Uterus (tissue), 2 donors: ENCODE data around the gene OR52E4.

Experiments used
- POLR2A ChIP-seq, 2 donors: fragments of 450-650 bp; IDR thresholded peaks; one replicate each; pipeline ENCODE4 v1.6.1; 2016; ENCODE audit warnings: antibody characterized with exemption in 2 of 2, mild to moderate bottlenecking in 1 of 2, moderate library complexity in 1 of 2
- TF ChIP-seq, protein P1 (sequence below), 4 experiments: fragments of 200-600 bp in 2 of 4; fragments of 450-650 bp in 2 of 4; sonication (generic) in 2 of 4; IDR thresholded peaks; one replicate each; pipeline ENCODE4 v1.5.1; 2016 to 2019; ENCODE audit warnings: antibody characterized with exemption in 4 of 4, mild to moderate bottlenecking in 2 of 4, moderate library complexity in 1 of 4

DNA sequence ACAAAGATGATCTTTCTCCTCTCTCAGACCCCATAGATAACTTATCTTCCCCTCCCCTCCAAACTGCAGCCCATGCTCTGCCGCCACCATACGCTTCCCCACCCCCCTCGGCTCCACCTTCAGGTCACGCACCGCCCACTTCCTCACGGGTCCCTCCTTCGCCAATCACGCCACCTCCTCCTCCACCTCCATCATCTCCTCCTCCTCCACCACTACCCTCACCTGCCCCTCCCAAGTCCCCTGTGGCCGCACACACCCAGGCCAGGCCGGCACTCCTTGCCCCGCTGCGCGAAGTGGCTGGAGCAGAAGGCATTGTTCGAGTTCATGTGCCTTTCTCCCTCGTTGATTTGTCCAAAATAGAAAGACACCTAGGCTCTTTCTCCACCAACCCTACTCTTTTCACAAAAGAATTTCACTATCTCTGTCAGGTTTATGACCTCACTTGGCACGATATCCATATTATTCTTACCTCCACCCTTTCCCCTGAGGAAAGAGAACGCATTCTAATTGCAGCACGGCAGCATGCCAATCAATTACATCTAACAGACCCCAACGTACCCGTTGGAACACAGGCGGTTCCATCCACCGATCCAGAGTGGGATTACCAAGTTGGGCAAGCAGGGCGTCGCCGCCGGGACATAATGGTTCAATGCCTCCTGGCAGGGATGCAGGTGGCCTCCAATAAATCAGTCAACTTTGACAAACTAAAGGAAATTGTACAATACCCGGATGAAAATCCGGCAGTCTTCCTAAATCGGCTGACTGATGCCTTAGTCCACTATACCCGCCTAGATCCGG lies 49.3 kb downstream of the OR52E4 start:
- TF ChIP-seq, protein P1, sequence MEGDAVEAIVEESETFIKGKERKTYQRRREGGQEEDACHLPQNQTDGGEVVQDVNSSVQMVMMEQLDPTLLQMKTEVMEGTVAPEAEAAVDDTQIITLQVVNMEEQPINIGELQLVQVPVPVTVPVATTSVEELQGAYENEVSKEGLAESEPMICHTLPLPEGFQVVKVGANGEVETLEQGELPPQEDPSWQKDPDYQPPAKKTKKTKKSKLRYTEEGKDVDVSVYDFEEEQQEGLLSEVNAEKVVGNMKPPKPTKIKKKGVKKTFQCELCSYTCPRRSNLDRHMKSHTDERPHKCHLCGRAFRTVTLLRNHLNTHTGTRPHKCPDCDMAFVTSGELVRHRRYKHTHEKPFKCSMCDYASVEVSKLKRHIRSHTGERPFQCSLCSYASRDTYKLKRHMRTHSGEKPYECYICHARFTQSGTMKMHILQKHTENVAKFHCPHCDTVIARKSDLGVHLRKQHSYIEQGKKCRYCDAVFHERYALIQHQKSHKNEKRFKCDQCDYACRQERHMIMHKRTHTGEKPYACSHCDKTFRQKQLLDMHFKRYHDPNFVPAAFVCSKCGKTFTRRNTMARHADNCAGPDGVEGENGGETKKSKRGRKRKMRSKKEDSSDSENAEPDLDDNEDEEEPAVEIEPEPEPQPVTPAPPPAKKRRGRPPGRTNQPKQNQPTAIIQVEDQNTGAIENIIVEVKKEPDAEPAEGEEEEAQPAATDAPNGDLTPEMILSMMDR (IDR thresholded peaks at IDR 0.05) = no peak
- no peak for TF ChIP-seq POLR2A (IDR thresholded peaks at IDR 0.05)
